Measurements from ENCODE around the gene RPS25.
"Not testable (repeated sequence)": the region's sequence is repeated elsewhere in the genome, so short reads cannot be mapped to it uniquely, and the experiment has no call there.

GRCh38 chr11:118984337-118984736 lies 33.8 kb downstream of the RPS25 start:
- not testable (repeated sequence) for TF ChIP-seq CTCF, POLR2A, POLR2AphosphoS5, EP300 (IDR thresholded peaks at IDR 0.05)
